ENCODE data around the gene BSN.

The BSN gene

DNA sequence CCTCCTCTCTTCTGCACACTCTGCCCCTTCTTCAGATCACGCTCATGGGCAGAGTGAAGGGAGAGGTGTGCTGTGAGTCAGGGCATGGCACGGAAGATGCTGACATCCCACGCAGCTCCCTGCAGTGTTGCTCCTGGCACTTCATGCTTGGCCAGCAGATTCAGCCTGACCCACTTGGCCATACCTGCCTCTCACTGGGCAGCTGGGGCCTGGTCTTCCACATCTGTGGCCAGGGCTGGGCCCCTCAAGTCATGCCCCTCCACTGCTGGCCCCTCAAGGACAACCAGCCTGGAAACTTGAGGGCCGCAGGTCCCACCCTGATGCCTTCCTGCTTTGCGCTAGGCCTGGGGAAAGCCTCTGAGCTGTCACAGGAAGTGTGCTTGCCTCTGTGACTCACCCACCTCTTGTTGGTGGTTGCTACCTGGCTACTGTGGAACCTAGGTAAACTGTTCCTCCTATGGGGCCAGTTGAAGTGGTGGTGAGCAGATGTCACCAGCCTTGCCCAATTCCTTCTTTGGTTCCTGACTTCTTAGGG lies 48.7 kb downstream of the BSN start:
- Histone ChIP-seq H3K36me3 (ENCODE audit: control insufficient read depth, insufficient read depth, low read length) (no peaks in the 10 kb centered on the region), H3K4me3 (ENCODE audit: low read depth, low read length) (no peak overlapping the region), H3K4me1 (ENCODE audit: control insufficient read depth, insufficient read depth, low read length) (no peaks in the 10 kb centered on the region), H3K9me3 (ENCODE audit: control insufficient read depth, insufficient read depth, low read length) (no peaks in the 10 kb centered on the region), H3K27me3 (ENCODE audit: control insufficient read depth, insufficient read depth, low read length) (no peaks in the 10 kb centered on the region), H3K9ac (ENCODE audit: low read depth, low read length) (no peak overlapping the region), H3K27ac (ENCODE audit: low read depth, low read length) (no peak overlapping the region)

DNA sequence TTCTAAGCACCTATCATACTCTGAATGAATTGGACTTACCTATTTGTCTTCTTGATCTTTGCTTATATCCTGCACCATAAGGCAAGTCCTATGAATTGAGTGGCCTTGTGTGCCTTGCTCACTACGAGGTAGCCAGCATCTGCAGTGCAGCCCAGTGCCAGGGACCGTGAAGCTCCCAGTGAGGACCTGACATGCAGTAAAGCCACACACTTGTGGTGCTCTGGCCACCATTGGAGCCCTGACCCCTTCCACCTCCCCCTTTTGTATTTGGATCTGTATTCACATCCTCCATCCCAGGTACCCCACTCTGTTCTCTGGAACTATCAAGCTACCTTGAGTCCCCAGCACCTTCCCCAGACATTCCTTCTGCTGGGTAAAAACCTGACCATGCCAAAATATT lies 52.1 kb downstream of the BSN start:
- Histone ChIP-seq H3K27me3 (ENCODE audit: control insufficient read depth, insufficient read depth, low read length) (no peaks in the 10 kb centered on the region), H3K9ac (ENCODE audit: low read depth, low read length) (no peak overlapping the region), H3K9me3 (ENCODE audit: control insufficient read depth, insufficient read depth, low read length) (no peaks in the 10 kb centered on the region), H3K36me3 (ENCODE audit: control insufficient read depth, insufficient read depth, low read length) (no peaks in the 10 kb centered on the region), H3K27ac (ENCODE audit: low read depth, low read length) (no peak overlapping the region), H3K4me3 (ENCODE audit: low read depth, low read length) (no peak overlapping the region), H3K4me1 (ENCODE audit: control insufficient read depth, insufficient read depth, low read length) (no peaks in the 10 kb centered on the region)

DNA sequence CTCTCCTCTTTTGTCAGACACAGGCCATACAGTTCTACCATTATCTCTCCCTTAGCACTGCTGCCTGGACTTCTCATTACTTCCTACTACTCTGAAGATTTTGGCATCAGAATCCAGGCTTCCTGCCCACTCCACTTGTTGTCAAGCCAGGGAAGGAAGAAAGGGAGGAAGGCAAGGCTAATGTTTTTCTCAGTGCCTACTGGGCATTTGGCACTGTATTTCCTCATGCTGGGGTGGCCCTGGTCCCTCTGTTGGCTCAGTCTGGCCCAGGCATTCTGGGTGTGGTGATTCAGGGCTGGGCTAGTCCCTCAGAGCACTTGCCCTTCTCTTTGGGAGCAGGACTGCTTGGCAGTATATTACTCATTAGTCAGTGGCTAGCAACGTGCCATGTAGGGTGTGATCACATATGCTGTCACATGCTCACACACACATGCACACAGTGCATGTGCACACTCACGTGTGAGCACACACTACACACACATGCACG lies 52.9 kb downstream of the BSN start:
- H3K9me3 ChIP-seq (ENCODE audit: control insufficient read depth, insufficient read depth, low read length): no peaks in the 10 kb centered on the region
- no peaks in the 10 kb centered on the region for H3K4me1 ChIP-seq (ENCODE audit: control insufficient read depth, insufficient read depth, low read length)
- no peak overlapping the region for H3K4me3 ChIP-seq (ENCODE audit: low read depth, low read length)
- H3K27me3 ChIP-seq (ENCODE audit: control insufficient read depth, insufficient read depth, low read length): no peaks in the 10 kb centered on the region
- H3K36me3 ChIP-seq (ENCODE audit: control insufficient read depth, insufficient read depth, low read length): no peaks in the 10 kb centered on the region
- H3K9ac ChIP-seq (ENCODE audit: low read depth, low read length): no peak overlapping the region
- H3K27ac ChIP-seq (ENCODE audit: low read depth, low read length): no peak overlapping the region

GRCh38 chr3:49607796-49608195 lies 53.5 kb downstream of the BSN start:
- no peaks in the 10 kb centered on the region for H3K4me1 ChIP-seq (ENCODE audit: control insufficient read depth, insufficient read depth, low read length)
- no peaks in the 10 kb centered on the region for H3K9me3 ChIP-seq (ENCODE audit: control insufficient read depth, insufficient read depth, low read length)
- no peak overlapping the region for H3K4me3 ChIP-seq (ENCODE audit: low read depth, low read length)
- no peak overlapping the region for H3K9ac ChIP-seq (ENCODE audit: low read depth, low read length)
- no peaks in the 10 kb centered on the region for H3K36me3 ChIP-seq (ENCODE audit: control insufficient read depth, insufficient read depth, low read length)
- H3K27me3 ChIP-seq (ENCODE audit: control insufficient read depth, insufficient read depth, low read length): no peaks in the 10 kb centered on the region
- H3K27ac ChIP-seq (ENCODE audit: low read depth, low read length): no peak overlapping the region

- no peaks in the 10 kb centered on the region for H3K9me3 ChIP-seq (ENCODE audit: control insufficient read depth, insufficient read depth, low read length)
- no peaks in the 10 kb centered on the region for H3K36me3 ChIP-seq (ENCODE audit: control insufficient read depth, insufficient read depth, low read length)
- no peak overlapping the region for H3K27ac ChIP-seq (ENCODE audit: low read depth, low read length)
- no peak overlapping the region for H3K4me3 ChIP-seq (ENCODE audit: low read depth, low read length)
- no peaks in the 10 kb centered on the region for H3K27me3 ChIP-seq (ENCODE audit: control insufficient read depth, insufficient read depth, low read length)
- no peaks in the 10 kb centered on the region for H3K4me1 ChIP-seq (ENCODE audit: control insufficient read depth, insufficient read depth, low read length)
- H3K9ac ChIP-seq (ENCODE audit: low read depth, low read length): no peak overlapping the region
These were observed 55.0 kb downstream of the BSN start for GRCh38 chr3:49609314-49609713.

- Histone ChIP-seq H3K4me3 (ENCODE audit: low read depth, low read length) (no peak overlapping the region), H3K27me3 (ENCODE audit: control insufficient read depth, insufficient read depth, low read length) (no peaks in the 10 kb centered on the region), H3K36me3 (ENCODE audit: control insufficient read depth, insufficient read depth, low read length) (no peaks in the 10 kb centered on the region), H3K27ac (ENCODE audit: low read depth, low read length) (no peak overlapping the region), H3K9ac (ENCODE audit: low read depth, low read length) (no peak overlapping the region), H3K4me1 (ENCODE audit: control insufficient read depth, insufficient read depth, low read length) (no peaks in the 10 kb centered on the region), H3K9me3 (ENCODE audit: control insufficient read depth, insufficient read depth, low read length) (no peaks in the 10 kb centered on the region)
These were observed 55.5 kb downstream of the BSN start for GRCh38 chr3:49609815-49610214.

GRCh38 chr3:49610666-49611280 lies 56.5 kb downstream of the BSN start:
- Histone ChIP-seq H3K4me1 (ENCODE audit: control insufficient read depth, insufficient read depth, low read length) (no peaks in the 10 kb centered on the region), H3K9me3 (ENCODE audit: control insufficient read depth, insufficient read depth, low read length) (no peaks in the 10 kb centered on the region), H3K9ac (ENCODE audit: low read depth, low read length) (no peak overlapping the region), H3K27ac (ENCODE audit: low read depth, low read length) (no peak overlapping the region), H3K27me3 (ENCODE audit: control insufficient read depth, insufficient read depth, low read length) (no peaks in the 10 kb centered on the region), H3K36me3 (ENCODE audit: control insufficient read depth, insufficient read depth, low read length) (no peaks in the 10 kb centered on the region), H3K4me3 (ENCODE audit: low read depth, low read length) (no peak overlapping the region)

DNA sequence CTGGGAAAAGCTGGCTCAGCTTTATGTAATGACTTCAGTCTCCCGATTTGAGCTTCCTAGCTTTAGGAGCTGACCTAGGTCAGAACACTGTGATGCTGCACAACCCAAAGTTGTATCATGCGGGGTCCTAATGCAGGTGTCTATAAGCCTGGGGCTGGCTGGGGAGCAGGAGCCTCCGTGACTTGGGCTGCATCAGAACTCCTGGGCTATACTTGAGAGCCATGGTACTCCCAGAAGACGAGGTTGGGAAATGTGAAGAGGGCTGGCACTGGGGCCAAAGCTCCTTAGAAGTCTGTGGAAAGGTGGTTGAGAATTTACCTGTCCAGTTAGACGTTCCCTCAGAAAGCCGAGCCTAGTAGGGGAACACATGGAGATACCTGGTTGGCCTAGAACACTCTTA lies 57.0 kb downstream of the BSN start:
- Histone ChIP-seq H3K27me3 (ENCODE audit: control insufficient read depth, insufficient read depth, low read length) (no peaks in the 10 kb centered on the region), H3K9me3 (ENCODE audit: control insufficient read depth, insufficient read depth, low read length) (no peaks in the 10 kb centered on the region), H3K36me3 (ENCODE audit: control insufficient read depth, insufficient read depth, low read length) (no peaks in the 10 kb centered on the region), H3K27ac (ENCODE audit: low read depth, low read length) (no peak overlapping the region), H3K4me1 (ENCODE audit: control insufficient read depth, insufficient read depth, low read length) (peaks cover 3% of the 10 kb centered on the region), H3K9ac (ENCODE audit: low read depth, low read length) (no peak overlapping the region), H3K4me3 (ENCODE audit: low read depth, low read length) (no peak overlapping the region)

DNA sequence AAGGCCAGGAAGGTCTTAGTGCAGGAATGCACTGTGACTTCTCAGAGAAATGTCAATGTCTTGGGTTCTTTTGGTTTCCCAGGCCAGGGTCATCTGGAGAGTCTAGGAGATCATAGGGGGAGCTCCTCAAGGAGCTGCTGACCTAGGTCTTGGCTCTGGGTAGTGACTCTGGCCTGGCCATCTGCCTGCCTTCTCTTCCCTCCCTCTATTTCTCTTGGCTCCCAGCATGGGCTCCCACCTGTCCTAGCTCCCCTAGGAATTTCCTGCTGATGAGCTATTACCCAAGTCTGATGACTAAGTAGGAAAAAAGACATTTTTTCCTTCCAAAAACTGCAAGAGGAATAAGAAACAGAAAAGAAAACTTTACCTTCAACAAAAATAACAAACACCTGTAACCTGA lies 57.4 kb downstream of the BSN start:
- no peak overlapping the region for H3K9ac ChIP-seq (ENCODE audit: low read depth, low read length)
- H3K4me1 ChIP-seq (ENCODE audit: control insufficient read depth, insufficient read depth, low read length): peaks cover 7% of the 10 kb centered on the region
- H3K36me3 ChIP-seq (ENCODE audit: control insufficient read depth, insufficient read depth, low read length): no peaks in the 10 kb centered on the region
- H3K27ac ChIP-seq (ENCODE audit: low read depth, low read length): no peak overlapping the region
- no peaks in the 10 kb centered on the region for H3K9me3 ChIP-seq (ENCODE audit: control insufficient read depth, insufficient read depth, low read length)
- no peaks in the 10 kb centered on the region for H3K27me3 ChIP-seq (ENCODE audit: control insufficient read depth, insufficient read depth, low read length)
- no peak overlapping the region for H3K4me3 ChIP-seq (ENCODE audit: low read depth, low read length)

DNA sequence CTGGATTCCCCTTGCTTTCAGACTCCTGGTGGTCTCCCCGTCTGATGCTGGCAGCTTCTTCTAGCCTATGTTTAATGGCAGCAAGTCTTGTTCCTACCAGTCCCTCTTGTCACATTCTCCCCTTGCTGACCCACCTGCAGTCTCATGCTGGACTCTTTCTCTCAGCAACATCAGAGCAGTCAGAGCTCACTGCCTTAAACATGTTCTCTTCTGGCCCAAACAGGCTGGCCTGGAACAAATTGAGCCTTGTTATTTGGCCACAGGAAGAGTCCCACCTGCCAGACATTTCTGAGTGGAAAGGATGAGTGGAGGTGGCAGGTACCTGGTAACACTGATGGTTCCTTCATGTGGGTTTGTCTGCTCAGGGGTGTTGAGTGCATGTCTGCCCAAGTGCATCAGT lies 60.7 kb downstream of the BSN start:
- Histone ChIP-seq H3K9ac (ENCODE audit: low read depth, low read length) (no peak overlapping the region), H3K4me3 (ENCODE audit: low read depth, low read length) (no peak overlapping the region), H3K4me1 (ENCODE audit: control insufficient read depth, insufficient read depth, low read length) (peaks cover 8% of the 10 kb centered on the region), H3K27me3 (ENCODE audit: control insufficient read depth, insufficient read depth, low read length) (no peaks in the 10 kb centered on the region), H3K36me3 (ENCODE audit: control insufficient read depth, insufficient read depth, low read length) (no peaks in the 10 kb centered on the region), H3K9me3 (ENCODE audit: control insufficient read depth, insufficient read depth, low read length) (no peaks in the 10 kb centered on the region), H3K27ac (ENCODE audit: low read depth, low read length) (no peak overlapping the region)

DNA sequence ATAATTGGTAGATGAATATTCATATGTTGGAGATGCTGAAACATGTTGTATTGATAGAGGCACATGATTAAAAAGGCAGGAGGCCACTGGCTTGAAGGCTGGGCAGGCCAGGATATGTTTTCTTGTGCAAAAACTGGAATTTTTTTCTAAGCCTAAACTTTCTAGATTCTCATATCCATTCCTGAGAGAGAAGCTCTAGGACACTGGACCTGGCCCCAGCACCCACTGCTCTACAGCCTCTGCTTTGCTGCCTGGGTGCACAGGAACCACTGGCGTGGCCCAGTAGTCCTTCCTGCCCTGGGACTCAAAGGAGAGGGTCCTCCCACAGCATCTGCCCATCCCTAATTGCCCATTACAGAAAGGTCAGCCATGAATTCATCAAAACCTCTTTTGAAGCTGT lies 61.8 kb downstream of the BSN start:
- Histone ChIP-seq H3K36me3 (ENCODE audit: control insufficient read depth, insufficient read depth, low read length) (no peaks in the 10 kb centered on the region), H3K9me3 (ENCODE audit: control insufficient read depth, insufficient read depth, low read length) (no peaks in the 10 kb centered on the region), H3K9ac (ENCODE audit: low read depth, low read length) (no peak overlapping the region), H3K4me1 (ENCODE audit: control insufficient read depth, insufficient read depth, low read length) (peaks cover 8% of the 10 kb centered on the region), H3K27ac (ENCODE audit: low read depth, low read length) (peak overlapping the region; percentile 76), H3K4me3 (ENCODE audit: low read depth, low read length) (no peak overlapping the region), H3K27me3 (ENCODE audit: control insufficient read depth, insufficient read depth, low read length) (no peaks in the 10 kb centered on the region)

All from HUES48 (cell line).